H9 (cell line): Measurements from ENCODE around the gene USP35. TPM values are rescaled to one million over a fixed set of nuclear protein-coding genes. Genes with fewer than 3 reads are reported as not detected.

ENCODE experiments used
- DNase-seq: peaks from one replicate; pipeline ENCODE4 v3.0.0-alpha.2; 2017
- H2AFZ ChIP-seq: one replicate; pipeline ENCODE4 v1.6.1; 2013; ENCODE audit warnings: mild to moderate bottlenecking, low read length, control low read depth, moderate library complexity
- H2AK5ac ChIP-seq: 2 replicates; pipeline ENCODE4 v1.6.1; 2013; ENCODE audit warnings: low read length, control low read depth, mixed read lengths; ENCODE audit not compliant: insufficient read length
- H2BK120ac ChIP-seq: one replicate; pipeline ENCODE4 v1.6.1; 2013; ENCODE audit warnings: low read depth, mild to moderate bottlenecking, low read length, control low read depth, inconsistent platforms; ENCODE audit not compliant: poor library complexity, severe bottlenecking
- H2BK12ac ChIP-seq: 2 replicates; pipeline ENCODE4 v1.6.1; 2013; ENCODE audit warnings: low read length, control low read depth, mixed read lengths, low read depth; ENCODE audit not compliant: insufficient read length
- H2BK15ac ChIP-seq: 2 replicates; pipeline ENCODE4 v1.6.1; 2013; ENCODE audit warnings: low read depth, low read length, control low read depth
- H2BK20ac ChIP-seq: one replicate; pipeline ENCODE4 v1.6.1; 2013; ENCODE audit warnings: low read depth, mild to moderate bottlenecking, low read length, control low read depth, inconsistent platforms; ENCODE audit not compliant: poor library complexity, severe bottlenecking
- H2BK5ac ChIP-seq: 2 replicates; pipeline ENCODE4 v1.6.1; 2013; ENCODE audit warnings: low read length, control low read depth, mixed read lengths; ENCODE audit not compliant: insufficient read length
- H3K14ac ChIP-seq: 2 replicates; pipeline ENCODE4 v1.6.1; 2013; ENCODE audit warnings: low read length, control low read depth; ENCODE audit not compliant: insufficient read depth
- H3K18ac ChIP-seq: 2 replicates; pipeline ENCODE4 v1.6.1; 2013; ENCODE audit warnings: low read depth, mild to moderate bottlenecking, mixed read lengths, low read length, control low read depth; ENCODE audit not compliant: insufficient read length
- H3K23ac ChIP-seq: 2 replicates; pipeline ENCODE4 v1.6.1; 2013; ENCODE audit warnings: low read length, control low read depth, mixed read lengths, low read depth; ENCODE audit not compliant: insufficient read length
- H3K23me2 ChIP-seq: 2 replicates; pipeline ENCODE4 v1.6.1; 2013; ENCODE audit warnings: low read depth, mild to moderate bottlenecking, mixed read lengths, low read length, control low read depth; ENCODE audit not compliant: insufficient read length, poor library complexity, severe bottlenecking
- H3K27ac ChIP-seq: 2 replicates; pipeline ENCODE4 v1.5.1; 2013; ENCODE audit warnings: low read length, control low read depth, mixed read lengths, low read depth; ENCODE audit not compliant: insufficient read length
- H3K27me3 ChIP-seq: 2 replicates; pipeline ENCODE4 v1.6.1; 2013; ENCODE audit warnings: low read length, control low read depth, inconsistent platforms; ENCODE audit not compliant: insufficient read depth
- H3K4ac ChIP-seq: 2 replicates; pipeline ENCODE4 v1.6.1; 2013; ENCODE audit warnings: low read depth, mild to moderate bottlenecking, control low read depth, inconsistent platforms, low read length, moderate library complexity
- H3K4me1 ChIP-seq: 2 replicates; pipeline ENCODE4 v1.6.1; 2013; ENCODE audit warnings: low read length, control low read depth, inconsistent platforms; ENCODE audit not compliant: insufficient read depth
- H3K4me2 ChIP-seq: 2 replicates; pipeline ENCODE4 v1.6.1; 2013; ENCODE audit warnings: low read length, control low read depth, mixed read lengths; ENCODE audit not compliant: insufficient read length, insufficient read depth
- H3K56ac ChIP-seq: 2 replicates; pipeline ENCODE4 v1.6.1; 2013; ENCODE audit warnings: low read depth, mild to moderate bottlenecking, mixed read lengths, low read length, control low read depth; ENCODE audit not compliant: insufficient read length
- H3K79me1 ChIP-seq: 2 replicates; pipeline ENCODE4 v1.6.1; 2013; ENCODE audit warnings: low read depth, mild to moderate bottlenecking, moderate library complexity, low read length, control low read depth, inconsistent platforms; ENCODE audit not compliant: insufficient read depth, poor library complexity, severe bottlenecking
- H3K79me2 ChIP-seq: 2 replicates; pipeline ENCODE4 v1.6.1; 2013; ENCODE audit warnings: low read length, control low read depth, inconsistent platforms; ENCODE audit not compliant: insufficient read depth
- H3K9ac ChIP-seq: 2 replicates; pipeline ENCODE4 v1.6.1; 2013; ENCODE audit warnings: low read length, control low read depth, mixed read lengths; ENCODE audit not compliant: insufficient read length; ENCODE audit errors: extremely low read depth
- H3K9me3 ChIP-seq: one replicate; pipeline ENCODE4 v1.6.1; 2013; ENCODE audit warnings: low read depth, low read length, inconsistent platforms; ENCODE audit not compliant: control insufficient read depth
- H3T11ph ChIP-seq: one replicate; pipeline ENCODE4 v1.6.1; 2013; ENCODE audit warnings: mild to moderate bottlenecking, low read length, control low read depth, inconsistent platforms
- H4K20me1 ChIP-seq: one replicate; pipeline ENCODE4 v1.6.1; 2013; ENCODE audit not compliant: control insufficient read depth, insufficient read length, insufficient read depth
- H4K5ac ChIP-seq: 2 replicates; pipeline ENCODE4 v1.6.1; 2013; ENCODE audit warnings: low read depth, mild to moderate bottlenecking, mixed read lengths, low read length, control low read depth; ENCODE audit not compliant: insufficient read length
- H4K8ac ChIP-seq: replicated peaks from 2 replicates; pipeline ENCODE4 v1.6.1; 2013; ENCODE audit warnings: low read length, control low read depth, mixed read lengths, low read depth; ENCODE audit not compliant: insufficient read length
- H4K91ac ChIP-seq: 2 replicates; pipeline ENCODE4 v1.6.1; 2013; ENCODE audit warnings: low read depth, mild to moderate bottlenecking, moderate library complexity, mixed read lengths, low read length, control low read depth; ENCODE audit not compliant: insufficient read length
- H3K27ac Mint-ChIP-seq, 3 experiments: 2 replicates in 2 of 3; 3 replicates in 1 of 3; pipeline ENCODE4 v1.8.0; 2020 to 2021; ENCODE audit warnings: mixed read lengths in 3 of 3, mild to moderate bottlenecking in 1 of 3, moderate library complexity in 1 of 3
- H3K27me3 Mint-ChIP-seq: 2 replicates; pipeline ENCODE4 v1.8.0; 2021; ENCODE audit warnings: low read depth, mild to moderate bottlenecking, moderate library complexity, mixed read lengths
- H3K36me3 Mint-ChIP-seq, 3 experiments: 2 replicates in 2 of 3; 3 replicates in 1 of 3; pipeline ENCODE4 v1.8.0; 2020 to 2021; ENCODE audit warnings: low read depth in 3 of 3, mixed read lengths in 3 of 3; ENCODE audit not compliant: insufficient read depth in 1 of 3
- H3K4me1 Mint-ChIP-seq, 2 experiments: 2 replicates each; pipeline ENCODE4 v1.8.0; 2020; ENCODE audit warnings: mixed read lengths in 2 of 2
- H3K4me3 Mint-ChIP-seq, 2 experiments: 2 replicates in 1 of 2; 3 replicates in 1 of 2; pipeline ENCODE4 v1.8.0; 2020 to 2021; ENCODE audit warnings: mild to moderate bottlenecking in 2 of 2, mixed read lengths in 2 of 2, moderate library complexity in 1 of 2
- H3K9me3 Mint-ChIP-seq, 2 experiments: 2 replicates in 1 of 2; 3 replicates in 1 of 2; pipeline ENCODE4 v1.8.0; 2020; ENCODE audit warnings: mild to moderate bottlenecking in 2 of 2, mixed read lengths in 2 of 2, moderate library complexity in 1 of 2
- WGBS: extraction: QIAGEN DNeasy Blood & Tissue Kit; methylation state at CpG from one replicate; pipeline ENCODE4 v1.1.7; 2013; ENCODE audit warnings: missing lambda C conversion rate, low lambda C conversion rate, mixed read lengths; ENCODE audit not compliant: insufficient read length; ENCODE audit errors: extremely low coverage; 5-methylcytosine and 5-hydroxymethylcytosine counted together
- total RNA-seq: library from RNA; stranded (reverse); gene quantifications from 2 replicates; pipeline ENCODE4 v1.2.1, GENCODE V29; 2021
- TF ChIP-seq, protein P1 (sequence below): fragments of 200-600 bp; sonication (generic); conservative IDR thresholded peaks from 3 replicates; pipeline ENCODE4 v1.8.0; 2021; ENCODE audit warnings: antibody characterized with exemption, mild to moderate bottlenecking

Gene USP35
- total RNA-seq, 1 experiment from 2014 or later: 6.8 TPM

DNA sequence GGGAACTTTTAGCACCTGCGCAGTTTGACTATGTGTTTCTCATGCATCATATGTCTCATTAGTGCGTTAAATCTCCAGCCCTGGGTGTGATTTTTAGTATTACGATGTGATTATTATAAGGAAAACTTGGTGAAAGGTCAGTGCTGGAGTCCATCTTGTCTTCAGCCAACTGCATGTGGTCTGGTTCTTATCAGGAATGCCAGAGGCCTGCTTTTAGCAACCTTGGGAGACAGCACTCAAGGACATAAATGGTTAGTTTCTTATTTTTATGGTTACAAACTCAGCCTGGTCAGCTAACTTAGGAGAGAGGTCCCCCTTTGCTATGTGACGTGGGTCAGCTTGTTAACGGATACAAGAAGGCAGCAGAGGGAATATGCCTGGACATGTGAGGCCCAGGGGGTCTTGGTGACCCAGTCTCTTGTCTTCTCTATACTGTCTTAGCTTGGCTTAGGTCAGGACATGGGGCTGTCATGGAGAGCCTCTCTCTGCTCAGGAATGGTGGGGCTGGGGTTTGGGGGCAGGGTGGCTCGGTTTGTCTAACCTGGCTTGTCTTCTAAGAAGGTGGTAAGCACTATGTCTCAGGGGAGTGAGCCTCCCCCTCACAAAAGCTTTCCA lies 21.8 kb upstream of the USP35 start:
- H3K9me3 Mint-ChIP-seq: no peaks in the 10 kb centered on the region
- no peak overlapping the region for H3K27ac ChIP-seq

More for the DNA sequence above, 21.8 kb upstream of the USP35 start:
- Histone ChIP-seq H3K56ac (no peak overlapping the region), H3K27me3 (no peaks in the 10 kb centered on the region), H2BK20ac (no peak overlapping the region), H3K79me1 (no peaks in the 10 kb centered on the region), H3K4me2 (no peak overlapping the region), H2BK120ac (no peak overlapping the region), H4K5ac (no peak overlapping the region), H3K23ac (no peak overlapping the region), H4K91ac (no peak overlapping the region), H3K23me2 (no peaks in the 10 kb centered on the region), H3K18ac (no peak overlapping the region), H4K8ac (no peak overlapping the region), H3K4me1 (no peaks in the 10 kb centered on the region), H2AK5ac (no peak overlapping the region), H3K14ac (no peak overlapping the region), H3K79me2 (no peaks in the 10 kb centered on the region), H3K9me3 (no peaks in the 10 kb centered on the region), H3K9ac (no peak overlapping the region), H4K20me1 (no peaks in the 10 kb centered on the region), H2BK12ac (no peak overlapping the region), H2AFZ (no peak overlapping the region), H3K4ac (no peak overlapping the region), H3T11ph (no peak overlapping the region), H2BK5ac (no peak overlapping the region), H2BK15ac (no peak overlapping the region)
- H3K4me3 Mint-ChIP-seq: no peak overlapping the region
- H3K4me1 Mint-ChIP-seq: peaks cover 0 to 6% of the 10 kb centered on the region in 2 experiments; a peak in 2 of 4 replicates
- no CpG with 5 or more reads among the region's 6 CpGs for WGBS
- DNase-seq: no peak
- TF ChIP-seq, protein P1, sequence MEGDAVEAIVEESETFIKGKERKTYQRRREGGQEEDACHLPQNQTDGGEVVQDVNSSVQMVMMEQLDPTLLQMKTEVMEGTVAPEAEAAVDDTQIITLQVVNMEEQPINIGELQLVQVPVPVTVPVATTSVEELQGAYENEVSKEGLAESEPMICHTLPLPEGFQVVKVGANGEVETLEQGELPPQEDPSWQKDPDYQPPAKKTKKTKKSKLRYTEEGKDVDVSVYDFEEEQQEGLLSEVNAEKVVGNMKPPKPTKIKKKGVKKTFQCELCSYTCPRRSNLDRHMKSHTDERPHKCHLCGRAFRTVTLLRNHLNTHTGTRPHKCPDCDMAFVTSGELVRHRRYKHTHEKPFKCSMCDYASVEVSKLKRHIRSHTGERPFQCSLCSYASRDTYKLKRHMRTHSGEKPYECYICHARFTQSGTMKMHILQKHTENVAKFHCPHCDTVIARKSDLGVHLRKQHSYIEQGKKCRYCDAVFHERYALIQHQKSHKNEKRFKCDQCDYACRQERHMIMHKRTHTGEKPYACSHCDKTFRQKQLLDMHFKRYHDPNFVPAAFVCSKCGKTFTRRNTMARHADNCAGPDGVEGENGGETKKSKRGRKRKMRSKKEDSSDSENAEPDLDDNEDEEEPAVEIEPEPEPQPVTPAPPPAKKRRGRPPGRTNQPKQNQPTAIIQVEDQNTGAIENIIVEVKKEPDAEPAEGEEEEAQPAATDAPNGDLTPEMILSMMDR: no peak
- H3K27ac Mint-ChIP-seq: peak overlapping the region in 1 of 3 experiments; percentile 75; a peak in 2 of 7 replicates
- H3K36me3 Mint-ChIP-seq: no peaks in the 10 kb centered on the region
- H3K27me3 Mint-ChIP-seq: peaks cover 2% of the 10 kb centered on the region; the same call in 1 of the 2 replicates
